ENCODE data around the gene COBL. TPM values are rescaled to one million over a fixed set of nuclear protein-coding genes. Genes with fewer than 3 reads are reported as not detected.

The COBL gene
- total RNA-seq, 6 experiments from 2014 or later: 21.5 to 35.9 (median 24.6) TPM

DNA sequence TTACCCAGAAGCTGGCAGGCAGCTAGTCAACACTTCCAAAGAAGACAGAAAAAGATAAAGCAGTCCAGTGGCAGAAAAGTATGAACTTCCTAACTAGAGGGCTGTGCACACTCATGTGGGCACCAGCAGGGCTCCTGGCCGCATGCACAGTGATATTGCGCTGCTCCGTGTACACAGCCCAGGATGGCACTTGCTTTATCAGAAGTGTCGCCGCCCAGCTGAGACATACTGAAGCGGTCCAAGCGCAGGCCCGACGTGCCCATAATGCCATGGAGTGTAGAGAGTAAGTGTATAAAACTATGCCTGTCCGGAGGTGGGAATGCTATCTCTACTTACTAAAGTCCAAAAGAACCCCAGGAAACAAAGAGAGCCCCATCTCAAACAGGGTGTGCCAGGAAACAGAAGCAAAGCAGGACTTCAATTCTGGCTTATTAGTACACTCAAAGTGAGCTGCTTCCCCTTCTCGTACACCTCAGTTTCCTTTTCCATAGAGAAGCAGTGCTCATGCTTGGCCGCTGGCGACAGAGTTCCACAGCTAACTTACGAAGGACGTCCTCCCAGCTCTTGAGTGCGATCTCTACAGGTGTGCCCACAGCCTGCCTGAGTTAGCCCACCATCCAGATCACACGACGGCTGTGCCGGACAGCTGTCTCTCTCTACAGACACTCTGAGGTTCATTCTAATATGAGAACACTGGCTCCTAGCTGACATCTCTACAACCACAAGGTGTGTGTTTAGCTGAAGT lies 234.3 kb downstream of the COBL start:
- Histone ChIP-seq H3K27ac (no peak overlapping the region), H3K4me1 (no peaks in the 10 kb centered on the region), H3K27me3 (no peaks in the 10 kb centered on the region), H3K9me3 (no peaks in the 10 kb centered on the region), H3K36me3 (no peaks in the 10 kb centered on the region), H3K4me3 (no peak overlapping the region)
- no peak for TF ChIP-seq POLR2A (IDR thresholded peaks at IDR 0.05)
- TF ChIP-seq, protein P1, sequence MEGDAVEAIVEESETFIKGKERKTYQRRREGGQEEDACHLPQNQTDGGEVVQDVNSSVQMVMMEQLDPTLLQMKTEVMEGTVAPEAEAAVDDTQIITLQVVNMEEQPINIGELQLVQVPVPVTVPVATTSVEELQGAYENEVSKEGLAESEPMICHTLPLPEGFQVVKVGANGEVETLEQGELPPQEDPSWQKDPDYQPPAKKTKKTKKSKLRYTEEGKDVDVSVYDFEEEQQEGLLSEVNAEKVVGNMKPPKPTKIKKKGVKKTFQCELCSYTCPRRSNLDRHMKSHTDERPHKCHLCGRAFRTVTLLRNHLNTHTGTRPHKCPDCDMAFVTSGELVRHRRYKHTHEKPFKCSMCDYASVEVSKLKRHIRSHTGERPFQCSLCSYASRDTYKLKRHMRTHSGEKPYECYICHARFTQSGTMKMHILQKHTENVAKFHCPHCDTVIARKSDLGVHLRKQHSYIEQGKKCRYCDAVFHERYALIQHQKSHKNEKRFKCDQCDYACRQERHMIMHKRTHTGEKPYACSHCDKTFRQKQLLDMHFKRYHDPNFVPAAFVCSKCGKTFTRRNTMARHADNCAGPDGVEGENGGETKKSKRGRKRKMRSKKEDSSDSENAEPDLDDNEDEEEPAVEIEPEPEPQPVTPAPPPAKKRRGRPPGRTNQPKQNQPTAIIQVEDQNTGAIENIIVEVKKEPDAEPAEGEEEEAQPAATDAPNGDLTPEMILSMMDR (IDR thresholded peaks at IDR 0.05): no peak
- no peak for DNase-seq
- WGBS (ENCODE audit: insufficient coverage, low coverage, low lambda C conversion rate, missing lambda C conversion rate): 79% methylated on average over 14 of the region's 19 CpGs
- intact Hi-C loops (cut with DNase I): no loop called here
- no peak for ATAC-seq

DNA sequence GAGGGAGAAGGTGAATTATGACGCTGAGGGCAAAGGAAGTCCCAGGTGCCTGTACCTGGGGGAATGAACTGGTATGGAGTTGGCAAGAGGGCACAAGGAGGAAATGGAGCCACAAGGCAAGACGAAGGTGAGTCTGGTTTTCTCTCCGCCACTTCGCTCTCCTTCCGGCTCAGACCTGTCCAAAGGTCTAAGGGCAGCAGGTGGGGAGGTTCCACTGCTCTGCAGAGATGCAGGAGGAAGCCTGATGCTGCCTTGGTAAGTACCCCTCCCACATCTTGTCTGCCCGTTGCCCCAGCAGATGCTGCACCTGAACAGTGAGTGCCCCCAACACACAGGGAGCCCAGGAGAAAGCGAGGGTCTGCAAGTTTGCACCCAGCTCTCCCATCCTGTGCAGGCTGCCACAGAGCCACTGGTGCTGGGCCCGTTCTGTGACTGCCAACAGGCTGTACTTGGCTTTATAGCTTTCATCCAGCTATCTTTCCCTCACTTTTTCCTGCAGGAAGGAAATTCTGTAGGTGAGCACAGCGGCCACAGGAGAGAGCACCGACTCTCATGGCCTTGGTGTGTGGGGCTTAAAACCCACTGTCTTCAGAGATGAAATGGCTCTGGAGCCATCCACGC lies 235.2 kb downstream of the COBL start:
- intact Hi-C loops (cut with DNase I): no loop called here
- Histone ChIP-seq H3K9me3 (no peaks in the 10 kb centered on the region), H3K27me3 (no peaks in the 10 kb centered on the region), H3K4me1 (no peaks in the 10 kb centered on the region), H3K36me3 (no peaks in the 10 kb centered on the region), H3K4me3 (no peak overlapping the region), H3K27ac (no peak overlapping the region)
- TF ChIP-seq, protein P1 (IDR thresholded peaks at IDR 0.05): no peak
- no peak for TF ChIP-seq POLR2A (IDR thresholded peaks at IDR 0.05)
- ATAC-seq (peak in 1 of 4 donors; percentile 18), DNase-seq (no peak)
- WGBS (ENCODE audit: insufficient coverage, low coverage, low lambda C conversion rate, missing lambda C conversion rate): 75% methylated on average over 11 of the region's 11 CpGs

DNA sequence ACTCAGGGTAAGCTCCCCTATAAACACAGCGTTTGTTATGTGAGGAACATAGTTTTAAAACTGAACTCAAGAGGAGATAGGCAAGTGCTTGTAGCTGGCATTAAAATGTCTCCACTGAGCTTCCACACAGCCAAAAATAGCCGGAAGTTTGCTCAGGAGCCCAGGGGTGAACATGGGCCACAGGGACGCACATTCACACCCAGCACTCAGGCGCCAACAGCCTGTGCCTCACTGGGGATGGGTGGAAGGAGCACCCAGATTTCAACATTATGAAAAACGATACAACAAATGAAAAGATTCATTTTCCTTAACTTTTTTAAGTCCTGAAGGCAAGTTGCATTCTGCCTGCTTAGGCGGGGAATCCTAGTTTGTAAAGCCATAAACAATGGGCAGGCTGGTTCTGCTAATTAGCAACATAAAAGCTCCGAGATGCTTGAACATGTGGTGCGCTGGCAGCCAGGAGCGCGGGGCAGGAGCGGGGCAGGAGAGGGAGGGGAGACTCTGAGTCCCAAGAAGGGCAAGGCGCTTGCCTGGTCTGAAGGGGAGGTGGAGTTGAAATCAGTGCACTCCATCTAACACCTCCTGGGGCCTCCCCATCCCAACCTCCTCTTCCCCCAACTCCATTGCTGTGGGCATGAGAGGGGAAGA lies 235.9 kb downstream of the COBL start:
- Histone ChIP-seq H3K27me3 (no peaks in the 10 kb centered on the region), H3K4me3 (no peak overlapping the region), H3K4me1 (no peaks in the 10 kb centered on the region), H3K36me3 (no peaks in the 10 kb centered on the region), H3K27ac (no peak overlapping the region), H3K9me3 (no peaks in the 10 kb centered on the region)
- TF ChIP-seq, protein P1 (IDR thresholded peaks at IDR 0.05): no peak
- no peak for TF ChIP-seq POLR2A (IDR thresholded peaks at IDR 0.05)
- intact Hi-C loops (cut with DNase I): no loop called here
- DNase-seq (no peak), ATAC-seq (no peak)
- WGBS (ENCODE audit: insufficient coverage, low coverage, low lambda C conversion rate, missing lambda C conversion rate): 92% methylated on average over 4 of the region's 12 CpGs

DNA sequence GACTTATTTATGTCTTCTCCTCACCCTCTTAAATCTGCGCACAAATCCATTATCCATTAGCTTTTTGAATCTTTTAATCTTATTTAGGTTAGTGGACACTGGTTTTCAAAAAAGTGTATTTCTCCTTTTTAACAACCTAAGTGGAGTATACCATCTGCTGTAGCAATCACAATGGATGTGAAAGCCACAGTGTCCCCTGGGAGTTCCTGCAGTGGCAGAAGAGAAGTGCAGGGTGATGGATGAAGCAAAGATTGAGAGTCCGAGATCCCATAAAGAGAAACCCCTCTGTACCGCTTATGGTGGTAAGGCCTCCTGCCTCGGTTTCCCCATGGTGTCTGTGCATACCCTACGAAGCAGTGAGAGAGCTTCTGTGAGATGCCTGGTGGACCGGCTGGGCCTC lies 236.4 kb downstream of the COBL start:
- DNase-seq (no peak), ATAC-seq (no peak)
- intact Hi-C loops (cut with DNase I): no loop called here
- Histone ChIP-seq H3K36me3 (no peaks in the 10 kb centered on the region), H3K27ac (no peak overlapping the region), H3K4me3 (no peak overlapping the region), H3K4me1 (no peaks in the 10 kb centered on the region), H3K9me3 (no peaks in the 10 kb centered on the region), H3K27me3 (no peaks in the 10 kb centered on the region)
- WGBS (ENCODE audit: insufficient coverage, low coverage, low lambda C conversion rate, missing lambda C conversion rate): 93% methylated on average over 6 of the region's 6 CpGs
- TF ChIP-seq POLR2A (IDR thresholded peaks at IDR 0.05): no peak
- TF ChIP-seq, protein P1 (IDR thresholded peaks at IDR 0.05): no peak

Measured in right lobe of liver (tissue), 6 donors.